Measurements from ENCODE around the gene C9orf50.
"Not testable (repeated sequence)": the region's sequence is repeated elsewhere in the genome, so short reads cannot be mapped to it uniquely, and the experiment has no call there.

C9orf50 gene, protein sequence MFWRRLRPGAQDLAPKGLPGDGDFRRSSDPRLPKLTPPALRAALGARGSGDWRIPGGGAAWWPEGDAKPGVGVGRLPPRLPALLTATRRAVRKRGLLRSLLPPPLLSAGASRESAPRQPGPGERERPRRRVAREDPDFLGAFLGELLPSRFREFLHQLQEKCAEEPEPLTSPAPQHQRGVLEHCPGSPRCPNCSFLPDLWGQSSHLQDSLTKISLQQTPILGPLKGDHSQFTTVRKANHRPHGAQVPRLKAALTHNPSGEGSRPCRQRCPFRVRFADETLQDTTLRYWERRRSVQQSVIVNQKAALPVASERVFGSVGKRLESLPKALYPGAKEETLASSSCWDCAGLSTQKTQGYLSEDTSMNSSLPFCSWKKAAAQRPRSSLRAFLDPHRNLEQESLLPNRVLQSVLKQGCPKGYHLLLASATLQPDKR

DNA sequence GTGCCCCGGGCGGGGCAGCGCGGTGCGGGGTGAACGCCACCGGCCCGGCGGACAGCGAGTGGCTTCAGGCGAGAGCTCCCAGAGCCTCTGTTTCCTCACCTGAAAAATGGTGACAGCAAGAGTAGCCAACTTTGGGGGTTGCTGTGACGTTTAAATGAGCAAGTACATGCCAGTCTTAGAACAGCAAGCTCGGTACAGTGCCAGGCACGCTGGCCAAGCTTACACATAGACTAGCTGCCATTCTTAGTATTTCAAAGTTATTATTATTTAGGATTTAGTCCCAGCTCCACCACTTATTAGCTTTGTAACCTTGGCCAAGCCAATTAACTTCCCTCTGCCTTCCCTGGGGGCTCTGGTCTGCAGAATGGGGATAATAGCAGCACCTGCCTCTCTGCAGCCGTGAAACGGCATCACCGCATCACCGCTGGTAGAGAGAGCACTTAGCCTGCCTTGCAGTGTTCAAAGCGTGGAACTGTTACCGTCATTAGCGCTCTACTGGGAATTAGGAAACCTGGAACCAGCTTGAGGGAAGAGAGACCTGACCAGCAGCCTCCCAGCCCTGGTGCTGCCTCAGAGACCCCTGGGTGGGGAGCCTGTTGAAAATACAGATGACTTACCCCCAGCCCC, at the start of gene C9orf50:
Gene C9orf50, minus strand, starts transcription at position 433 of the 627 bp plus-strand sequence. CDS start 527 bp downstream, outside the sequence.
- peak; percentile 4 for DNase-seq

DNA sequence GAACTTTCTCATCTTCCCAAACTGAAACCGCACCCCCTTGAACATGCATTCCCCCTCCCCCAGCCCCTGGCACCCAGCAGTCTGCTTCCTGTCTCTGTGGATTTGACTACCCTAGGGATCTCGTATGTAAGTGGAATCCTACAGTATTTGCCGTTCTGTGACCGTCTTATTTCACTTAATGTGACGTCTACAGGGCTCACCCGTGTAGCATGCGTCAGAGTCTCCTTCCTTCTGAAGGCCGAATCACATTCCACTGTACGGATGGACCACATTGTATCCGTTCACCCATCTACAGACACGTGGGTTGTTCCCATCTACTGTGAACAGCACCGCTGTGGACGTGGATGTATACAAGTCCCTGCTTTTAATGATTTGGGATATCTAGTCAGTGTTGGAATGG, 49.0 kb upstream of the C9orf50 start:
- DNase-seq = no peak

DNA sequence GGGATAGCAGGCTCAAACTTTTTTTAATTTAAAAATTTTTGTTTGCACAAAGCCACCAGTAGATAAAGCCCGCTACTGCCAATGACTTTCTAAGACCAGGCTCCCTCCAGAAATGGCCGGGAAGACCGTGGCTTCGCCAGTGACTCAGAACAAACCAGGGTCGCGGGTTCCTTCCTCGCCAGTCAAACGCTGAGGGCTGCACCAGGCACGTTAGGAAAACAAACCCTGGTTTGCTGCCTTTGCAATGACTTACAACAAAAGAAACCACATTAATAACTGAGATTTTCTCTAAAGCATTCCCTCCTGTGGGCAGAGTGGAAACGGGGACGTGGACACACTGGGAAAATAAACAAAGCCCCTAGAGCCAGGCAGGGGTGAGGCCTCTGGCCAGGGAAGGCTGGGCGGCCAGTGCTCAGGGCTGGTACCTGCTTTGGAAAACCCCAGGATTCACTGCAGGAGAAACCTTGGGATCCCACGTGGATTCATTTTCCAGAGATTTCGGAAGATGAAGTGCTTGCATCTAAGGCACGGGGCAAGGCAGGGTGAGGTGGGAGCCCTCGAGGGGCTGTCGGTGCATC, 48.3 kb upstream of the C9orf50 start:
- no peak for DNase-seq

DNA sequence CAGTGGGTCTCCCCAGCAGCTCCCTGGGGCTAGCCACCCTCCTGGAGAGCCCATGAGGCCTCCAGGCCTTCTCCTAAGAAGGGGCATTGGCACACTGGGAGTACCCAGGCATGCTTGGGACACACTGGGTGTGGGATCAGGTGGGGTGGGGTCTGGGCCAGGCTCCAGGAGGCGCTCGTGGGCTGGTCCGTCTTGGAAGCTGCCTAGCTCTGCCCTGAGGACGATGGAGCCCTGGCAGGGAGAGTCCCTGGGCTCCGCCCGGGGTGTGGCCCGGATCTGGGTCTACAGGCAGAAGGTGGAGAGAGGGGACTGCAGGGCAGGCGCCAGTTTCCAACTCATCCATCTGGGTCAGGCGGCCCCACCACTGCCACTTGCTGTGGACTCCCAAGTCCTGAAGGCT, 46.9 kb upstream of the C9orf50 start:
- no peak for DNase-seq

GRCh38 chr9:129667378-129667777, 46.5 kb upstream of the C9orf50 start:
- DNase-seq = no peak

DNA sequence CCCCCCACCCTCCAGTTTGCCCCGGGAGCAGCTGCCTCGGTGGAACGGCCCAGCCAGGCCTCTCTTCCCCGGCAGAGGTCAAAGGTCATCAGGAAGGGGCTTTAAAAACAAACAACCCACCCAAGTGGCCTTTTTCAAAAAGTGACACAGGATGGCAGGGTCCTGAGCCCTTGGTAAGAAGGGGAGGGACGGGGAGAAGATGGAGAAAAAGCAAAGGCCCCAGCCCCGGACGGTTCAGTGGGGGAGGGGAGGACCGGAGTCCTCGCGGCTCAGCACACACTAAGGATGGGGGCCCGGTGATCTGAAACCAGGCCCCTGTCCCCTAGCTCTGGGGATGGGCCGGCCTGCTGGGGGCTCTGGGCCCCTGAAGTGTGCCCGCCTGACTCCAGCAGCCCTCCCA, 45.7 kb upstream of the C9orf50 start:
- DNase-seq = no peak

GRCh38 chr9:129665814-129666520, 45.1 kb upstream of the C9orf50 start:
- DNase-seq = no peak

DNA sequence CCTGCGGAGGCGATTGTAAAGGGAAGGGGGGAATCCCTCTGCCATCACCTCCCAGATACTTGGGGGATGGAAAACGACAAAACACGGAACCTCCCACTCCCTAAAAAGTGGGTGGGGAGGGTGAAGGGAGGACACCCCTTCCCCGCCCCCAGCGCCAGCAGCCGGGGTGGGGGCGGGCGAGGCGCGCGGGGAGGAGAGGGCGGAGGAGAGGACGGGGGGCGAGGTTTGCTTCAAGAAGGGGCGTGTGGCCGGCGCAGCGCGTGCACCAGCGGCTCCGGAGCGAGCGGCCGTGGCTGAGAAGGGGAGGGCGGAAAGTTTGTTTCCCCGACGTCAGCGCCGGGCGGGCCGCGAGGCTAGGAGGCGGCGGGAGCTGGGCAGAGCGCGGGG, 44.5 kb upstream of the C9orf50 start, which contains the start of gene PRRX2:
Gene PRRX2, plus strand, starts transcription at position 259 of the 387 bp plus-strand sequence. CDS start 221 bp downstream, outside the sequence.
- DNase-seq = no peak

GRCh38 chr9:129664746-129665388, 44.0 kb upstream of the C9orf50 start:
- DNase-seq = no peak

GRCh38 chr9:129662239-129662638, 41.3 kb upstream of the C9orf50 start:
- not testable (repeated sequence) for DNase-seq

DNA sequence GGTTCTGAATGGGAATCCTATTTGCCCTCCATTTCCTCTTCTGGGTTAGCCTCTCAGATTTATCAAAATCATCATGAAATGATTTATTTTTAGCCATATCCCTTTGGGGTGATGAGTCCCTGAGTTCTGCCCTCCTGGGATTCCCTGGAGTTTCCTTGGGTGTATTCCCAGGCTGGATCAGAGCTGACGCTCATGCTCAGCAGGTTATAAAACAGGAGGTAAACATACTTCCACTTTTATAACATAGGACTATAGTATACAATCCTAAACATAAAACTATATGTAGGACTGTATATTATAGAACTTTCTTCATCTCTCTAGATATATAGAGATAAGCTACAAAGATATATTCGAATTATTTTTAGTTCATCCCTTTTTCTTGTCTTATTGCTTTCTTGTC, 40.1 kb upstream of the C9orf50 start:
- no peak for DNase-seq

DNA sequence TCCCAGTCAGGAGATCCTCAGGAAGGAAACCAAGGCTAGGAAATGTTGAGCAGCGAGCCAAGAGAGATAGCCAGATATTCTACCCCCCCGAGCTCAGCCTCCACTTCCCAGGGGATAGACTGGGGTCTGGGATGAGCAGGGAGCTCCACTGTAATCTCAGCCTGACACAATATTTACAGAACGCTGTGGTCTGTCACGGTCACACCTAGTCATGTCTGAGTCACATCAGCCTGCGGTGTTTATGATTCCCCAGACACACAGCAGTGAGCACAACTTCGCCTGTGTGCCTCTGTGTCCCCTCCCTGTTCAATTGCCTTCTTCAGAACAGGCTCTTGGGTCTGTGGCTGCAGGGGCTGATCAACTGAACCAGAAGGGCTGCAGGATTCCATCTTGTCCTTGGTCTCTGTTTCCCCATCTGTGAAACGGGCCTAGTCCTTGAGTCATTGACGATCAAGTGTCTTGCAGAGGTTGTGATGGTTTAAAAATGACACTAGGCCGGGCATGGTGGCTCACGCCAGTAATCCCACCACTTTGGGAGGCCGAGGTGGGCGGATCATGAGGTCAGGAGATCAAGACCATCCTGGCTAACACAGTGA, 36.0 kb upstream of the C9orf50 start:
- DNase-seq = no peak

- DNase-seq = peak; percentile 3
Observed at GRCh38 chr9:129655696-129656095, 34.8 kb upstream of the C9orf50 start.

- no peak for DNase-seq
Observed at GRCh38 chr9:129655154-129655553, 34.3 kb upstream of the C9orf50 start.

DNA sequence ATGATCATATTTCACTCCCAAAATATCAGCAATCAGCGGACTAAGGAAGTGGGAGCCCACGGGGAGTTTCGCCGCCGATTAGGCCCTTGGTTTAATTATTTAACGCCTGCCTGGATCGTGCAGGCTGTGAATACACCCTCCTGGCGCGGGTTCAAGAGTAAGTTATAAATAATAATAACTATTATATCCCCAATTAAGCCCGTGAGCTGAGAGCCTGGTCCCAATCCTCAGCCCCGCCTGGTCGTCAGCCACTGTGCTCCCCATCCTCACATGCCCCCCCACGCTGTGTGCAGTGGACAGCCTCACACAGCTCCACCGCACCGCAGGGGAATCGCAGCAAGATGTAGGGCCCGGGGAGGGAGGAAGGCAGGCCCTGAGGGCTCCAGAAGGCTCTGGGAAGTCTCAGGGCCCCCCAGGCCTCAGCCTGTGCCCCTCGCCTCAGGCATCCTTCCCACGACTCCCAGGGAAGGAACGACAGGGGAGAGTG, 33.7 kb upstream of the C9orf50 start:
- DNase-seq = no peak

- DNase-seq = no peak
Observed at GRCh38 chr9:129653823-129654553, 33.1 kb upstream of the C9orf50 start.

DNA sequence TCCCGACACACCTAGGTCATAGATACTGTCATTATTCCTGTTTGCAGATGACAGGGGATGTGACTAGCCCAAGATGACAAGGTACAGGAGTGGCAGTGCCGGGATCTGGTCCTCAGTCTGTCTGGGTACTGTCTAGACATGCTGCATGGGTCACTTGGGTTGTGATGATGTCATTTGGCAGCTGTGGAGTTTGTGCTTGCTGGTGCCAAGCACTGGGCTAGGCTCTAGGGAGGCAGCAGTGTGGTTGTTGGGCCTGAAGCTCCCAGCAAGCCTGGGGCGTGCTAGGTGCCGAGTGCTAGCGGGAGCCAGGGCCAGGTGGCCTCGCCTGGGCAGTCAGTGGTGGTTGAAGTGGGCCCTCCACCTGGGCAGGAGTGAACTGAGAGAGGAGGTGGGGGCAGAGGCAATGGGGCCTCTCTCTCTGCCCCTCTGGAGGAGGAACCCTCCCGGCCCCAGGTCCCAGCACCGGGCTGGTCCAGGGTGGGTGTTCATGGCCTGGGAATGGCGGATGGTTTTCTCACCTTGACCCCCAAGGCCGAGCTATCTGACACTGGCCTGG, 29.9 kb upstream of the C9orf50 start:
- no peak for DNase-seq

DNA sequence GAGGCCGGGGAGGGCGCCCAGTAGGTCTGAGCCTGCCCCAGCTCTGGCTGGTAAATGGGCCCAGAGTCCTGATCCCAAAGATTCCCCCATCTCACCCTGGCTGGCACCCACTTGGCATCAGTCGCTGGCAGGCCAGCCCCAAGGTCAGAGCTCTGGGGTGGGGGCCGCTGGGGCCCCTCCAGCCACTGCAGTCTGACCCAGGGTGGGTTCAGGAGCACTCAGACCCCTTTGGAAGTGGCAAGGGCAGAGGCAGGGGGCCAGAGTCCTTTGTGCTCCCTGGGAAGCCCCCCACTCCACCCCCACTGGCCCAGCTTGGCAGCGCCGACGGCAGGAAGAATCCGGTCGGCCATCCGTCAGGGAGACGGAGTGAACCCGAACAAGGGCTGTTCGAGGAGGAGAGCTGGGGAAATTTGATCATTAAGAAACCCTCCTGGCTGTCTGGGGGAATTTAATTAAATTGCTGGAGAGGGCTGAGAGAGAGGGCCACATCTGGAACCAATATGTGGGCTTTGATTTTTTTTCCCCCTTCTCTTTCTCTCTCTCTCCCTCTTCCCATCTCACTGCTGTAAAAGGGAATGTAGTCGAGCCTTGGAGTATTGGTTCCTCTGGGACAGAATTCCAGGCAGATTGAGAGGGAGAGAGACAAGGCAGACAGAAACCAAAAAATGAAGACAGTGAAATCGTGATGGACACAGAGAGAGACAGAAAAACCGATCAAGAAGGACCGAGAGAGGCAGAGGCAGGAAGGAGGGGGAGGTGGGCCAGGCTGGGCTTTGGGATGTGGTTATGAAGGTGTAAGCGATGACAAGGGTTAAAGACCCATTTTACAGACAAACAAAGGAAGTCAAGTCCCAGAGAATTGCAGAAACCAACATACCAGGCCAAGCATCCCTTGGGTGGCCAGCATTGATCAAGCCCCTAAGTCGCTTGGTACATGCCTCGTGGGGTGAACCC, 29.1 kb upstream of the C9orf50 start:
- no peak for DNase-seq

GRCh38 chr9:129648764-129649115, 27.8 kb upstream of the C9orf50 start:
- DNase-seq = no peak
